Effector CD8-positive, alpha-beta T cell (primary cell): Measurements from ENCODE around the gene EPN2.

Experiments used
- DNase-seq: peaks from one replicate; lab custom pipeline; 2025; lab: John Stamatoyannopoulos, UW

EPN2 gene

DNA sequence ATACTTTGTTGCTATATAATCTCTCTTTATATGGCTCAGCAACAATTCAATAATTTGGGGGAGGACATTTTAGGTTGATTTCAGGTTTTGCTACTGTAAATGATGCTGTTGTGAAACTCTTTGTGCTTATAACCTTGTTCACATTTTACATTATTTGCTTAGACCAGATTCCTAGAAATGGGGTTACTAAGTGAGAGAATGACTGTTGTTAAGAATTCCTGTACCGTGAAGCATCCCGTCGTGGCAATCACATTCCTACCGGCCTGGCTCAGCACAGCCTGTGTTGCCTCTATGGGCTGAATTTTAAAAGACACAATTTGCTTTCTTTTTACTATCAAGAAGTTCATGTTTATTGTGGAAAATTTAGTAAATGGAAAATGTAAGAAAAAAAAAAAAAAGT lies 94.0 kb downstream of the EPN2 start:
- DNase-seq, result no peak

DNA sequence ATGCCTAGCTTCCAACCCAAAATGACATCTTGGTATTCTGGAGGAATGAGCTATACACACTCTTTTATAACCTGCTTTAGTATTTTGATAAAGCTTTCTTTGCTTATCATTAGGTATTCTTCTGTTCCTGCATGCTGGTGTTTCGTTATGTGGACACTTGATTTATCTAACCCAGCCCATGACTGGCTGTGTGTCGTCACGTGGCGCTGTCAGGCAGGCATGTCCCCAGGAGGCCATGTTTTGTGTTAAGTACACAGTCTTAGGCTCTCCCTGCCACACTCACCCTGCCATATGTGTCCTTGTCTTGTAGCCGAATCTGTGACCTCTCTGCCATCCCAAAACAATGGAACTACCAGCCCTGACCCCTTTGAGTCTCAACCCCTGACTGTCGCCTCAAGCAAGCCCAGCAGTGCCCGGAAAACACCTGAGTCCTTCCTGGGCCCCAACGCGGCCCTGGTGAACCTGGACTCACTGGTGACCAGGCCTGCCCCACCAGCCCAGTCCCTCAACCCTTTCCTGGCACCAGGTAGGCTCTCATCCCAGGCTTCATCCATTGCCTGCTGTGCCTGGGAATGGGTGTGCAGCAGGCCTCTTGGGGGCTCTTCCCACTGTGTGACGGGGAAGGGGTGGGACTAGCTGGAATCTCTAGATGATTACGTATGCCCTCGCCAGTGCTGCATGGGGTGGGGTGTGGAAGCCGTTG lies 94.5 kb downstream of the EPN2 start:
- DNase-seq, result no peak

DNA sequence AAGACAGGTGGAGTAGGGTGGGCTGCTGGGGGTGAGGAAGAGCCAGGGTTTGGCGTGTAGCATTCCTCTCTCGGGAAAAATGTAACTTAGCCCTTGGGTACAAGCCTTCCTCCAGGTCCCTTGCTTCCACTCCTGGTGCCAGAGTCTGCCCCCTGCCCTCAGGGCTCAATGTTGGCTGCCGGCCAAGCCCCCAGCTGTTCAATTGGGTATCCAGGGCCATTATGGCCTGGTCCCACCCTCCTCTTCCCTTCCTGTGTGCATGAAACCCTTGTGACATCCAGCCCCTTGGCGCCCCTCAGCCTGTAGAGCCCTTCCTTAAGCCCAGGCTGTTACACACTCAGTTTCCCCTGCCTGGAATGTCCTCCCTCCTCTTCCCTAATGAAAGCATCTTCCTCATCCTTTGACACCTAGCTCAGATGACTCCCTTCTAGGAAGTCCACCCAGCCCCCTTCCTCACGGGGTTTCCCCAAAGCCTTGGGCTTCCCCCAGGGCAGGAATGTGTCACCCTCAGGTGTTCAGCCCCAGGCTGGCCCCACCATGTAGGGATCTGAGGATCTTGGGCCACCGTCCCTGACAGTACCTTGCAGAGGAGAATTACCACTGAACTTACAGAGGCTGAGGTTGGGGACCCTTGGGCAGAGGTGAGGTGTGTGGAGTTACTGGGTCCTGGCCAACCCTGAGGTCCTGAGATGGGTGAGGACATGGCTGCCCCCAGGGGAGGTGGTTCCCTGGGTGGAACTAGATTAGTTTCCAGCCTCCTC lies 95.4 kb downstream of the EPN2 start:
- DNase-seq, result no peak

DNA sequence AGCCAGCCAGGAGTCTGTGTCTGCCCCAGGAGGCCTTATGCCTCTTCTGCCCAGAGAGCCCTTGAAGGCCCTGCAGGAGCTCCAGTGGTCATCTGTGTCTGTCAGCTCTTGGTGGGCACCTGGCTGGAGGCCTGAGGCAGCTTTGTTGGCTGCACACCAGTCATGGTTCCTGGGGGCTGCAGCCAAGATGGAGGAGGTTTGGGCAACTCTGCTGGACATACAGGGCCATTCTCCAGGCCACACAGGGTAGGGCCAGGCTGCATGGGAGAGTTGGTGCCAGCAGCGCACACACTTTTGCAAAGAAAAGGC lies 95.9 kb downstream of the EPN2 start:
- DNase-seq, result no peak

DNA sequence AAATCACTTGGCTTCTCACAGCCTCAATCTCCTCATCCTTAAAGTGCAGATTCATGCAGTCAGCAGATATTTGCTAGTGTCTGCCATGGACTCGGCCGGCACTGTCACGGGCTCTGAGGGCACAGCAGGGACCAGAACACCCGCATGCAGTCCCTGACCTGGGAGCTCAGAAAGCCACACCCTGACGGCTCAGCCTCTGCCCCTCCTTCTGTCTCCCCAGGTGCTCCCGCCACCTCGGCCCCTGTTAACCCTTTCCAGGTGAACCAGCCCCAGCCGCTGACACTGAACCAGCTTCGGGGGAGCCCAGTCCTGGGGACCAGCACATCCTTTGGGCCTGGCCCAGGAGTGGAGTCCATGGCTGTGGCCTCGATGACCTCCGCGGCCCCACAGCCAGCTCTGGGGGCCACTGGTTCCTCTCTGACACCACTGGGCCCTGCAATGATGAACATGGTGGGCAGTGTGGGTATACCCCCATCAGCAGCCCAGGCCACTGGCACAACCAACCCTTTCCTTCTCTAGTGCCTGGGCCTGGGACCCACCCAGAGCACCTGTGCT lies 96.6 kb downstream of the EPN2 start:
- no peak for DNase-seq

DNA sequence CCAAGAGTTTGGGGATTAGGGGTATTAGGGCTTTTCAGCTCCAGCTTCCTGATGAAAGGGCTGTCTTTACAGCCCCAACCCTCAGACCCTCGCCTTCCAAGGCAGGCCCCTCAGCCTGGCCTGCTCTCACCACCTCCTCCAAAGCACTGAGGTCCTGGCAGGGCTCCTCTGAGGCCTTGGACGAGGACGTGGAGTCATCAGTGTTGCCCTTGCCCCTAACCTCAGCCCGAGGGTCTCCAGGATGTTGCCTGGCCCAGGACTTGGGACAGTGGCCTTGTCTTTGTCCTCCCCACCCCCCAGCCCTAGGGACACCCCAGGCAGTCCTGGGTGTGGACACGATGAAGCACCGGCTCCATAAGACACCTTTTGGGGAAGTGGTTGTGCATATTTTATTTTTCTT lies 97.2 kb downstream of the EPN2 start:
- no peak for DNase-seq

DNA sequence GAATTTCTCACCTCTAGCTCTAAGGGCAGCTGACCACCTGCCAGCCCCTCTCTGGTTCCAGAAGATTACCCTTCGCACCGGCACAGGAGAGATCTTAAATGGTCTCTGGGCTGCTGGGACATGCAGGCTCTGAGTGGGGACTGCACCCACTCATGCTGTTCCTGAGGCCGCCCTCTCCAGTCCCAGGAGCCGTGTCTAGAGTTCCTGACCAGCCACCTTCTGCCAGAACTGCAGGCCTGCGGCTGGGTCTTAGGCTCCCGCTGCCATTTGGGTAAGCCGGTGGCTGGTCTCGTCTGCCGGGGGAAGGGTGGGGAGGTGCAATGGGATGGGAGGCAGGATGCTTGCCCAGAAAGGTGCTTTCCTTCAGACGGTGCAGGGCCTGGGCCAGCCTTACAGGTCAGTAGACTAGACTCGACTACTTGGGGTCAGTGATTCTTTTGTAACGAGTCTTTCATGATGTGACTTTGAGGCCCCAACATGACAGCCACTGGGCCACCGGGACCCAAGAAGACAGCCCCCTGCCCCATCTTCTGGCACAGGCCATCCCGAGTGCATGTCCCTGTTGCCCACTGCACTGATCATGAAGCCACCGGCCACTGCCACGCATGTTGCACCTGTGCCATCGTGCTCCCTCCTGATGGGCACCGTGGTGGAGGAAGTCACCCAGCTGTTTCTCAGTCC lies 98.9 kb downstream of the EPN2 start:
- no peak for DNase-seq

DNA sequence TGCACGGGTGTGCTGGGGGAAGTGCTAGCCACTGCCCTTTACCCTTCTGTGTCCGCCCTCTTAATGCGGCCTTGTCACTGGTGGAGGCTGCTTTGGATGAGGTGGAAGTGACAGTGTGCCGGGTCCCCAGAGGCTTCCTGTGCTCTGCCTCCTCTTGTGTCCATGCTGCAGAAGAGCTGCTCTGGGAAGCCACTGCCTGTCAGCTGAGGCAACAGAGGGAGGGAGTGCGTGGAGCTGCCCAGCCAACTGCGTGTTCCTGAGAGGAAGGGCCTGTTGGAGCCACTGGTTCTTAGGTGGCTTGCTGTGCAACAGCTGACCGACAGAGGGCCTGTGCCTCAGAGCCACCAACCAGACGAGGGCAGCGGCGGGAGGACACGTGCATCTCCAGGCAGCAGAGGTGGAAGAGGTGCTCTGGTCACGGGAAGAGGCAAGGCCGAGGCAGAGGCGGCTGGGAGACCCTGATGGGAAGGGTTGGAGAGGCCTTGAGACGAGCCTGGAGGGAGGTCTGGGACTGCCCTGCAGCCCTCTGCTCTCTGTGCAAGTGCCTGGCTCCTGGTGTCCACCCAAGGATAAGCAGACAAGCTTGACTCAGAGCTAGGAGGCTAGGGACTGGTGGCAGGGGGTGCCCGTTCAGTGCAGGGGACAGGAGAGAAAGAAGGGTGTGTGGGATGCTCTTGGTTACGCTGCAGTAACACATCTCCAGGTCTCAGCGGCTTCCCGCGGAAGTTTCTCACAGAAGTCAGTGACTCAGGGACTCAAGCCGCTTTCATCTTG lies 100.0 kb downstream of the EPN2 start:
- no peak for DNase-seq

DNA sequence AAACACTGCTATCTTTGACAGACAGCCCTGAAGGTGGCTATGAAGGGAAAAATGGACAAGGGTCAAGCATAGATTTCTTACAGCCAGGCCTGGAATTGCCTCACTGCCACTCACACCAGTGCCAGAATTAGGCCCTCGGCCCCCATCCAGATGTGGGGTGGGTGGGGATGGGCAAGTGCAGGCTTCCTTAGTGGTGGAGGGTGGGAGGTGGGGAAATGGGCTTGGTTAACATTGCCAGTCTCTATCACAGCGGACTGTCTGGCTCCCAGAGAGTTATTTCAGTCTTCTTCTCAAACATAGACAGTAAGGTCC lies 100.5 kb downstream of the EPN2 start:
- no peak for DNase-seq

DNA sequence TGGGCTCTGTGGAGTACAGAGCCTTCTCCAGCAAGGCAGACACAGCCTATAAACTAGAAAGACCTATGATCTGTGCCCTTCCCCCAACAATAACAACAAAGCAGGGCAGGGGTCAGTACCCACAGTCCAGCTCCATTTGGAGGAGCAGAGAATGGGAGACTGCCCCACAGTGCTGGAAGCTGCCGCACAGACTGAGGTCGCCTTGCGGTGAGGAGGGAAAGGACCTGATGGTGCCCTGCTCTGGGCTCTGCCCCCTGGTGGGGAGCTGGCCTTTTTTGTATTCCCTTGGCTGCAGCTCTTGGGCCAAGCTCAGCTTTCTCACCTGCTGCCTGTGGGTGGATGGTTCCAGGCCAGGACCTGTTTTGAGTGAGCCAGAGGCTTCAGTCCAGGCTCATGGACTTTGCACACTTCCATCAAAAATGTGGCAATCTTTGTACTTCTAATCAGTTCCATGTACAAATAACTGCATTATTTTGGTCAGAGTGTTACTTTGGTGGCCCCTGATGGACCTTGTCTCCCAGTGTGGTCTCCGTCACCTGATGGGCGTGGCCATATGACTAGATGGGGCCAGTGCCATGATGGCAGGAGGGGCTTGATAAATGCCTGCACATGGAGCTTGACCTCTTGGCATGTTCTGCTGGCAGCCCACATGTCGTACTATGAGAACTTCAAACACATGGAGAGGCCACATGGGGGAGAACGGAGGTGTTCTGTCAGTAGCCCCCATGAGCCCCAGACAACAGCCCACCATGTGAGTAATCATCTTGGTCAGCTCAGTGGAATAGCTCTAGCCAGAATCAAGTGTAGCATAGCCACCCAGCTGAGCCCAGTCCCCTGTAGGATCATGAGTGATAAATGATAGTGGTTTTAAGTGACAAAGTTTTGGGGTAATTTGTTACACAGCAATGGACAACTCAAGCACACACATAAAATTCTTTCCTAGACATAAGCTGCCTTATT lies 101.1 kb downstream of the EPN2 start:
- DNase-seq, result peak; percentile 36

DNA sequence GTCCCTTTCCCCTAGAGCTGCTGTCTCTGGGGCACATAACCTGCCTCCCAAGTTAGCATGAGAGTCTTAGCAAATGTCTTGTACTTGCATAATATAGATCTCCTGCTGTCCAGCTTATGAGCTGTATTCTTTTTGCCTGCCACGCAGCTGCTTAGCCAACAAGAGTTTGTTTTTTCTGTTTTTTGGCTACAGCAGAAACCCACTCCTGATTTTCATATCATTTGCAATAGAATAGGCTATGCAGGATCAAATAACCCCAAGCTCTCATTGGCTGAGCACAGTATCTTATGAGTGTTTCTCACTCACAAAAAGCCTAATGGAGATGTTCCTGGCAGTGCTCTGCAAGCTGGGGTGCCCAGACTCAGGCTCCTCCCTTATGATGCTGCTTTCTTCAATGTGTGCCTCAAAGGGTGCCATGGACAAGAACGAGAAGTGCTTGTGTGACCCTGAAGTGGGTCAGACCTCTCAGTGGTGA lies 102.2 kb downstream of the EPN2 start:
- no peak for DNase-seq

DNA sequence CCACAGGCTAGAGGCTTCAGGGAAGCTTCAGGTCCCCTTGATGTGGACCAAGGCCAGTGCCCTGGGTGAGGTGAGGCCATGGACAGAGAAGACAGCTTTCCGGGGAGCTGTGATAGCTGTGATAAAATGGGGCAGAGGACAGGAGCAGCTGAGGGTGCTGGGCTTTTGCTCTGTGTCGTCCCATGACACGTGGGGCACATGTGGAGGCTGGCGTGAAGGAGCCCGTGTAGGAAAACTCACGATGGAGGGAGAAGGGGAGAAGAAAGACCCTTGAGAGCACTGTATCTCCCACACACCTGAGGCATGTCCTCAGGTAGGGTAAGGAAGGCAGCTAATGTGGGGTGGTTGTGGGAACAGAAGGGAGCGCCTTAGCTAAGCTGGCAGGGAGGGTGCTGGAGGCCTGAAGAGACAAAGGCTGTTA lies 104.1 kb downstream of the EPN2 start:
- DNase-seq, result no peak

DNA sequence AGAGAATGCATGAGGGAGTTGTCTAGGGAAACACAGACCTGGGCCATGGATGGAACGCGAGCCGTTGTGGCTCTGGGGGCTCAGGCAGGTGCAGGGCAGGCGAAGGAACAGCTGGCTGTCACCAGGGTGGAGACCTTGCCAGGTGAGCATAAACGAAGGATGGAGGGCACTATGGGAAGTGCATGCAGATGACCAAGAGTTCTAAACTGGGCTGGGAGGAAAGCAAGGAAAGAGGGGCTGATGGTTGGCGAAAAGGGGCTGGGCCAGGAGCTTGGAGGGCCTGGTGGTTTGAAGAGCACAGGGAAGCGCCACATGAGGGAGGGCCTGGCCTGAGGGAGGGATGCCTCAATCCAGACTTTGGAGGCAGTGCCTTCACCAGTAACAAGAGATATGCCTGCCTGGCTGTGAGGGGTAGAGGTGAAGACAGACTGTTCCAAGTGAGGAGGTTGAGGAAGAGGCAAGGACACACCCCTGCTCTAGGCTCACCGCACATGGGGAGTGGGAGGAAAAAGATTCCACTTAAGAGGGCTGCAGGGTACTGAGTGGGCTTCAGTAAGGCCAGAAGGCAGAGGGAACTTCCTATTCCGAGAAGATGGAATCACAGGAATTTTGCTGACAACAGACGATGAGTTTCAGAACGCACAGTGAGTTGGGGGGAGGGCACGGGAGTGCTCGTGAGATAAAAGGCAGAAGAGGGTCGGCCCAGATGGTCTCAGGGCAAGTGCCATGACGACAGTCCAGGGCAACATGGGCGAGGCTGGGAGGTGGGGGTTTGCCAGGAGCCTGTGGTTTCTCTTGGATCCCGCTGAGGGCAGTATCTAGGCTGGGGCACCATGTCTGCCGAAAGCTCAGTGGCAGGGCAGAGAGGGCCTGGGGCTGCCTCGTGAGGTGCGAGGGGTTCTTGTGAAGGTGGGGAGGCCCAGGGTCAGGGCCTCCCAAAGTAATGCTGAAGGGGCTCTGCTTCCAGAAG lies 104.8 kb downstream of the EPN2 start:
- DNase-seq, result no peak

DNA sequence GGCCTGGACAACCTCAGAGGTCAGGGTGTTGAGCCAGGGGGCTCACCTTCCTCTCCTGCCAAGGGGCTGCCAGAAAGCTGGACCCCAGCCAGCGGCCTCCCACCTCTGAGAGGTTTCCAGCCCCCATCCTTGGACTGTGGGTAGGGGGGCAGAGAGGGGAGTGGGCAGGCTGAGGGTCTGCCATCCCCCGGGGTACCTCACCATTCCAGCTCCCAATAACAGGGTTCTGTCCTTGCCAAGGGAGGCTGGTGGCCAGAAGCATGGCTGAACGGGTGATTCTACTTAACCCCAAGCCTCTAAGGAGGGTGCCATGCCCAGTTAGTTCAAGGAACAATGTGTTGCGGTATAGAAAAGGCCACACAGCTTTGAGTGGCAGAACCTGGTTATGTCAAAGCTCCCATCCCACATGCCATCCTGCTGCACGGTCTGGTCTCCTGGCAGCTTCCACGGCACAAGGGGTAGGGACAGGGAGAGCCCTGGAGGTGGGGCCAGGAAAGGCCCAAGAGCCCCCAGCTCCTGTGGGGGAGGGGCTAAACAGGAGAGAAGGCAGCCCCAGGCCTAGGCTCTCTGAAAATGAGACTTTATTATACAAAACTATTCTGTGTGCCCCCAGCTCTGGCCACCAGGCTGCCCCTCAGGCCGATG lies 105.6 kb downstream of the EPN2 start:
- DNase-seq, result no peak

DNA sequence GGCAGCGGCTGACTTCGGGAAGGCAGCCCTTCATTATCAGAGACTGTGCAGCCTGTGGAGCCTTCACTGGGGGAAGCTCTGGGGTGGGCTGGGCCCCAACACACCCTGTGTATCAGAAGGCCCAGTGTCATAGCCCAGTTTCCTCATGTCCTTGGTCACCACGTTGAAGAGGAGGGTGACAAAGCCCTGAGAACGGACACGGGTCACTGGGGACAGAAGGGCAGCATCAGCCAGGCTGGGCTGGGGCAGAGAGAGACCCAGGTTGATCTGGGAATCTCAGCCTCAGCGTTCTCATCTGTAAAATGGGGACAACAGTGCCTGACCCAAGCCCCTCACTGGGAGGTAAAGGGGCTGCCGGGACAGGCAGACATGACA lies 106.1 kb downstream of the EPN2 start:
- no peak for DNase-seq

DNA sequence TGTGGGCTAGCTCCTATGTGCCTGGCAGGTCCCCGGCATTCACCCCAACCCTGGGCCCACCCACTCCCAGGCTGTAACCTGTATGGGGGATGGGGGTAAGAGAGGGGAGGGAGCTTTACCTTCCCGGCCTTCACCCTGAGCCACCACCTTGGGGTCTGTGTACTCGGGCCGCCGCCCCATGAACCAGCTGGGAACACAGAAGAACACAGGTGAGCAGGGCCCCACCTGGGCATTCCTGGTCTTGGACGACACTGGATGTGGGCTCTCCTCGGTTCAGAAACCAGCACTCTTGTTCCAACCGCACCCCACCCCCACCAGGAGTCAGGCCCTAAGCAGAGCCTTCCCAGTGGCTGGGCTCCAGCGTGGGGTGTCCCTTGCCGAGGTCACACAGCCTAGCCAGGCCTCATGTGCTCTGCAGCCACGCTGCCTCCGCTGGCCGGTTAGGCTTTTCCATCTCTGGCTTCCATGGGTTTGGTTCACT lies 106.5 kb downstream of the EPN2 start:
- DNase-seq, result no peak

DNA sequence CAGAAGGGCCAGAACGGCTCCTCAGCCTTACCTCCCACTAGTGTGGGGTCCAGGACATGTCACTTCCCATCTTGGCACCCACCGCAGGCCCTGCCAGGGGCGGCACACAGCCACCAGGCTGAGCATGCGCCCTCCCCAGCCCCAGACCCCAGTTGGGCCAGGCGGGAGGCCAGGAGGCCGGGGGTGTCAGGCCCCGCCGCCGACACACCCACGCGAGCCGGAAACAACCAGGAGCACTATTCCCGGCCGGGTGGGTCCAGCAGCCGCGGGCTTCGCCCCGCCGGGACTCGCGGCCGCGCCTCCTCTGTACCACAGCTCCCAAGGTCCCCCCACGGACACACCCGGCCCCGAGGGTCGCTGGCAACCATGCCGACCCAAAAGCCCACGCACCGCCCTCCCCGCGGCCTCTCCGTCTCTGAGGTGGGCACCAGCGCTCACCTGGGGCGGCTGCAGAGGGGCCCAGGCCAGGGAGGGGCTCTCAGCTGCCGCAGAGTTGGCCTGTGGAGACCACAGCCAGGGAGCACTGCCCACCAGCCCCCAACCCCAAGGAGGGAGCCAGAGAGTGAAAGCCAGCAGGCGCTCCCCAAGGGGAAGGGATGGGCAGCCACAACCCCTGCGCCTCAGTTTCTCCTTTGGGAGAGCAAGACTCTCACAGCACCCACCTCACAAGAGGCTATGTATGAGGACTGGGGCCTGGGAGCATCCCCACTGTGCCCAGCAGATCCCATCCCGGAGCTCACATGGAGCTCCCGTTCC lies 107.3 kb downstream of the EPN2 start:
- no peak for DNase-seq

DNA sequence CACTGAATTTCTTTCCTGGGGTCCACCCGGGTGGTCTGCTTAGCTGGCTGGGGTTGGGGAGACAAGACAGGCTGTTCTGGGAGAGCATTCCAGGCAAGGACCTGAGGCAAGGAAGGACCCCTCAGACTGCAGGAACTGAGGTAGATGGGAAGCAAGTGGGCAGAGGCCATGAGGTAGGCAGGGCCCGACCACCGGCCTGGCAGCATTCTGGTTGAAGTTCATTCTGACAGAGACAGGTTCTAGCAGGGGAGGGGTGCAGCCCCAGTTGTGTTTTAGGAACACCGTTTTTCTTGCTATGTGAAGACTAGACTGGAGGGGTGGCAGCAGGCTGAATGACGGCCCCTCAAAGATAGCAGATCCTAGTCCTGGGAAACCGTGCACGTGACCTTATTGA lies 107.9 kb downstream of the EPN2 start:
- no peak for DNase-seq
